Measurements from ENCODE around the gene ADAMTS8. TPM values are rescaled to one million over a fixed set of nuclear protein-coding genes. Genes with fewer than 3 reads are reported as not detected.

Gene ADAMTS8
- total and polyA plus RNA-seq, 10 donors = 0.30 to 2.5 (median 0.73) TPM; not detected in 1

- intact Hi-C loops (cut with DNase I; ENCODE audit: low total_unique reads) = loop anchor here (10.0 kb wide), 1 partner anchor 459 kb away; no protein-coding TSS in a partner anchor
- Histone ChIP-seq H3K9me3 (peaks cover 0 to 2% (median 0%) of the 10 kb centered on the region in 8 donors), H3K4me3 (no peak overlapping the region), H3K36me3 (no peaks in the 10 kb centered on the region), H3K4me1 (peaks cover 0 to 22% (median 5%) of the 10 kb centered on the region in 6 donors), H3K27me3 (replicated peaks in 1 of 7) (peaks cover 0 to 10% (median 0%) of the 10 kb centered on the region in 7 donors), H3K27ac (no peak overlapping the region)
- 48 to 69% (median 66%) methylated on average over 3 of the region's 3 CpGs for WGBS, 5 donors
- no peak for DNase-seq
- TF ChIP-seq POLR2A (IDR thresholded peaks at IDR 0.05) (no peak), CTCF (IDR thresholded peaks at IDR 0.05 in 8 of 11, conservative IDR thresholded peaks at IDR 0.05 in 3 of 11) (no peak)
Measured at GRCh38 chr11:130436171-130436570, 7.8 kb upstream of the ADAMTS8 start.

GRCh38 chr11:130435671-130436070 lies 7.3 kb upstream of the ADAMTS8 start:
- WGBS, 5 donors = 58 to 79% (median 71%) methylated on average over 4 of the region's 4 CpGs
- no peak overlapping the region for H3K4me3 ChIP-seq
- intact Hi-C loops (cut with DNase I; ENCODE audit: low total_unique reads) = loop anchor here (10.0 kb wide), 1 partner anchor 459 kb away; no protein-coding TSS in a partner anchor
- no peak for DNase-seq
- H3K27ac ChIP-seq = no peak overlapping the region
- no peaks in the 10 kb centered on the region for H3K9me3 ChIP-seq
- peaks cover 0 to 22% (median 5%) of the 10 kb centered on the region in 6 donors for H3K4me1 ChIP-seq
- TF ChIP-seq POLR2A (IDR thresholded peaks at IDR 0.05) (no peak), POLR2AphosphoS5 (IDR thresholded peaks at IDR 0.05) (no peak), CTCF (IDR thresholded peaks at IDR 0.05 in 8 of 11, conservative IDR thresholded peaks at IDR 0.05 in 3 of 11) (no peak)
- peaks cover 0 to 15% (median 2%) of the 10 kb centered on the region in 7 donors for H3K27me3 ChIP-seq (replicated peaks in 1 of 7)
- no peaks in the 10 kb centered on the region for H3K36me3 ChIP-seq

GRCh38 chr11:130434521-130435223 lies 6.3 kb upstream of the ADAMTS8 start:
- DNase-seq = peak; percentile 87
- TF ChIP-seq CTCF (IDR thresholded peaks at IDR 0.05 in 8 of 11, conservative IDR thresholded peaks at IDR 0.05 in 3 of 11) = peak; percentile 65 to 88 (median 80)
- TF ChIP-seq POLR2A (IDR thresholded peaks at IDR 0.05) = no peak
- TF ChIP-seq POLR2AphosphoS5 (IDR thresholded peaks at IDR 0.05) = peak in 1 of 3 donors; percentile 28
- intact Hi-C loops (cut with DNase I; ENCODE audit: low total_unique reads) = loop anchor here (10.0 kb wide), 1 partner anchor 460 kb away; no protein-coding TSS in a partner anchor
- H3K27ac ChIP-seq = peak overlapping the region in 6 of 8 donors; percentile 7 to 61 (median 58)
- peaks cover 0 to 25% (median 12%) of the 10 kb centered on the region in 7 donors for H3K27me3 ChIP-seq (replicated peaks in 1 of 7)
- H3K9me3 ChIP-seq = no peaks in the 10 kb centered on the region
- peak overlapping the region; percentile 39 to 75 (median 49) for H3K4me3 ChIP-seq
- peaks cover 0 to 22% (median 5%) of the 10 kb centered on the region in 6 donors for H3K4me1 ChIP-seq
- H3K36me3 ChIP-seq = no peaks in the 10 kb centered on the region
- WGBS, 5 donors = 0 to 1% (median 1%) methylated on average over 18 to 20 of the region's 20 CpGs

GRCh38 chr11:130433357-130433756 lies 4.9 kb upstream of the ADAMTS8 start:
- intact Hi-C loops (cut with DNase I; ENCODE audit: low total_unique reads) = loop anchor here (2.0 to 10.0 kb wide), 2 partner anchors 429 to 461 kb away; no protein-coding TSS in a partner anchor
- peaks cover 0 to 38% (median 23%) of the 10 kb centered on the region in 7 donors for H3K27me3 ChIP-seq (replicated peaks in 1 of 7)
- H3K9me3 ChIP-seq = no peaks in the 10 kb centered on the region
- TF ChIP-seq POLR2AphosphoS5 (IDR thresholded peaks at IDR 0.05) = no peak
- TF ChIP-seq POLR2A (IDR thresholded peaks at IDR 0.05) = no peak
- TF ChIP-seq CTCF (IDR thresholded peaks at IDR 0.05 in 8 of 11, conservative IDR thresholded peaks at IDR 0.05 in 3 of 11) = no peak
- H3K4me3 ChIP-seq = no peak overlapping the region
- H3K36me3 ChIP-seq = no peaks in the 10 kb centered on the region
- DNase-seq = no peak
- no peak overlapping the region for H3K27ac ChIP-seq
- peaks cover 0 to 24% (median 10%) of the 10 kb centered on the region in 6 donors for H3K4me1 ChIP-seq
- 77 to 87% (median 80%) methylated on average over 4 of the region's 4 CpGs for WGBS, 5 donors

Measured in spleen (tissue), 11 donors.